GM12864 (cell line): ENCODE data around the gene NAT9.

Experiments used
- DNase-seq: peaks from one replicate; pipeline ENCODE4 v3.0.0-alpha.2; 2011; ENCODE audit warnings: low read depth
- H3K4me3 ChIP-seq: 2 replicates; pipeline ENCODE4 v1.5.1; 2011; ENCODE audit warnings: mild to moderate bottlenecking, low read depth, low read length, control low read depth
- CTCF ChIP-seq: IDR thresholded peaks from 2 replicates; pipeline ENCODE4 v1.5.1; 2011; ENCODE audit warnings: low read depth, mild to moderate bottlenecking, moderate library complexity, low read length, control low read depth, inconsistent platforms; ENCODE audit errors: missing control alignments

Gene NAT9

GRCh38 chr17:74797824-74798223 is 21.7 kb upstream of the NAT9 start:
- DNase-seq = no peak
- H3K4me3 ChIP-seq = no peak overlapping the region
- TF ChIP-seq CTCF = no peak

- no peak for TF ChIP-seq CTCF
- H3K4me3 ChIP-seq = no peak overlapping the region
- no peak for DNase-seq
These were observed 20.7 kb upstream of the NAT9 start for GRCh38 chr17:74796866-74797265.

- TF ChIP-seq CTCF = no peak
These were observed 20.1 kb upstream of the NAT9 start for GRCh38 chr17:74796211-74796610.

GRCh38 chr17:74795327-74796020 is 19.3 kb upstream of the NAT9 start:
- TF ChIP-seq CTCF = no peak
- no peak for DNase-seq
- no peak overlapping the region for H3K4me3 ChIP-seq

More at GRCh38 chr17:74796211-74796610, 20.1 kb upstream of the NAT9 start:
- no peak for DNase-seq
- no peak overlapping the region for H3K4me3 ChIP-seq

DNA sequence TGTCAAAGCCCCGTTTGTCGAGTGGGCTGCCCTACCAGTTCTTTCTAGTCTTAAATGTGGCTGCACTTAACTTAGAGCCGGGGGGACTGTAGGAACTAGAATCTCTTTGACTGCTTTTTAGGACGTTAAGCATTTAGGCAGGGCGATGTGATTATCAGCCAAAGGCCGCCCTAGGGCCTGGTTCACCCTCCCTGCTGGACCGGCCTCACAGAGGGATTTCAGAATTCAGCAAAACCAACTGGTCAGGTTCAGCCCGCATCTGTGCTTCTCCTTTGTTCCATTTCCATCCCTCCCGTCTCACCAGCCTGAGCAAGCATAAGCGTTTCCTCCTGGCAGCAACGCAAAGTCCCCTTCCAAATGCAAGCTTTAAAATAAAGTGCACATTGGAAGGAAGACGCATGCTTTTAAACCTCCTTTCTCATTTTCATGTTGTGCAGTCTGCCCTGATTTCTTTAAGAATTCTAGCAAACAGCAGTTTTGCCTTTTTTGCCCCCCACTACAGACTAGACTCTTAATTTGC is 16.5 kb upstream of the NAT9 start:
- TF ChIP-seq CTCF = no peak
- H3K4me3 ChIP-seq = no peak overlapping the region
- DNase-seq = no peak

GRCh38 chr17:74790161-74791058 is 14.3 kb upstream of the NAT9 start:
- H3K4me3 ChIP-seq = no peak overlapping the region
- no peak for TF ChIP-seq CTCF
- DNase-seq = no peak
